Central memory CD4-positive, alpha-beta T cell (primary cell): ENCODE results near the gene FBXL13.
"Not testable (repeated sequence)": the region's sequence is repeated elsewhere in the genome, so short reads cannot be mapped to it uniquely, and the experiment has no call there.

Source experiments
- DNase-seq: peaks from one replicate; pipeline ENCODE4 v3.0.0; 2022

Gene FBXL13

DNA sequence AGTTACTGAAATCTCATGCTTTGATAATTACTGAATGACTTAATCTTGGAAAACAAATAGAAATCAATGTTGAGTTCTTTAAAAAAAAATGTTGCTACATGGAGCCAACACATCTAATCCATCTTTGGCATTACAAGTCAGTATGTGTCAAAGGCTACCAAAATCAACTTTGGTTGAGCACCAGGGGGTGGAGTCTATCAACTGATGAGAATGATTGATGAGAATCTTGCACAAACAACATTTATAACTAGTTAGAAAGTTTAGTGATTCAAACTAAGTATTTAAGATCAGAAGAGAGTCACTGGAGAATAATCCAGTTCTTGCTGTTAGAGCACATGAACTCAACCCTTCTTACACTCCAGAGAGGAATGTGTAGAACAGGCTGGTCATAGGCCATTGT, 232.3 kb downstream of the FBXL13 start:
- DNase-seq: no peak

DNA sequence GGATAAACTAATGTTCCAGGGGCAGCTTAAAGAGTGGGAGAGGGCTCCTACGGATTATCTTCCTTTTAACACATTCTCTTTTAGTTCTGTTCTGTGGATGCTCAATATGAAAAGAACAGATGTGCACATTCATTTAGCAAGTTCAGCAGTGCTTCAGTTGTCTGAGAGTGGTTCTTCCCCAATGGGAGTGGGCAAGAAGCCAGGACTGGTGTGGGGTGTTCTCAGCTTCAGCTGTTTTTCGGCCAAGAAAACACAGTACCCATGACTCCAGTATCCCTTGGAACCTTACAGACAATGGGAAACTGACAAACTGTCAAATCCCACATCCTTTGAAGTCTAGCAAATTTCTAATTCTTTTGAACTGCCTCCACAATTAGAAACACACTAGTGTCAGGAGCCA, 233.3 kb downstream of the FBXL13 start:
- no peak for DNase-seq

DNA sequence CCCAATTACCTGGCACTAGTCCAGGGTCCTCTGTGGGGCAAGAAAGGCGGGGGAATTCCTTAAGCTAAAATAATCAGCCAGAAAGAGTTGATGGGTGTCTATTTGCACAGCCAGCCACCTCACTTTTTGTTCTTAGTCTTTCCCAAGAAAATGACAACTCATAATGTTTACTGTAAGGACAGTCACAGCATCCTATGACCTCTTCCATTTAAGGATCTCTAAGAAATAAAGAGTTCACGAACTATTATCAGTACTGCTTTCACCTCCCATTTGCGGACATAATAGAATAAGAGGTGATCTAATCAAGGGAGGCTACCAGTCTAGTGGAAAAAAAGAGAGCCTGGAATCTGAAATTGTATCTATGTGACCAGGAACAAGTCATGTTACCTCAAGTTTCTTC, 234.2 kb downstream of the FBXL13 start:
- no peak for DNase-seq

DNA sequence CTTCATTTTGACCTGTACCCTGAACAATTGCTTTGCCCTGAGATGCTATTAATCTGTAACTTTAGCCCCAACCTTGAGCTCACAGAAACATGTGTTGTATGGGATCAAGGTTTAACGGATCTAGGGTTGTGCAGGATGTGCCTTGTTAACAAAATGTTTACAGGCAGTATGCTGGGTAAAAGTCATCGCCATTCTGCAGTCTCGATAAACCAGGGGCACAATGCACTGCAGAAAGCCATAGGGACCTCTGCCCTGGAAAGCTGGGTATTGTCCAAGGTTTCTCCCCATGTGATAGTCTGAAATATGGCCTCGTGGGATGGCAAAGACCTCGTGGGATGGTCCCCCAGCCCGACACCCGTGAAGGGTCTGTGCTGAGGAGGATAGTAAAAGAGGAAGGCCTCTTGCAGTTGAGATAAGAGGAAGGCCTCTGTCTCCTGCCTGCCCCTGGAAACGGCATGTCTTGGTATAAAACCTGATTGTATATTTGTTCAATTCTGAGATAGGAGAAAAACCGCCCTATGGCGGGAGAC, 236.0 kb downstream of the FBXL13 start:
- DNase-seq: not testable (repeated sequence)

DNA sequence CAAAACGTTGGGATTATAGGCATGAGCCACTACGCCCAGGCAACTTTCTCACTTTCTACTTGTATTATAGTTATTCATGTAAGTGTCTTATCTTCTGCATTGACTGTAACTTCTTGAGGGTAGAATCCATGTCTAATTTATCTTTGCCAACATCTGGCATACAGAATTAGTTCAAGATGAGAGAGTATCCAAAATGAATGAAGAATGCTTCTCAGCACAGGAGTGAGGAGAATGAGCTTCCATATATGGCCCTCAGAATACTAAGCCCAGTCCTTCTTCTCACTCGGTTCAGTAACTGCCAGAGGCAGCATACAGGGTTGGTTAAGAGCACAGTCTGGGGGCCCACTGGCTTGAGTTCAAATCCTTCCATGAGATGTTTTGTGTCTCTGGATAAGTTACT, 236.8 kb downstream of the FBXL13 start:
- DNase-seq: no peak

DNA sequence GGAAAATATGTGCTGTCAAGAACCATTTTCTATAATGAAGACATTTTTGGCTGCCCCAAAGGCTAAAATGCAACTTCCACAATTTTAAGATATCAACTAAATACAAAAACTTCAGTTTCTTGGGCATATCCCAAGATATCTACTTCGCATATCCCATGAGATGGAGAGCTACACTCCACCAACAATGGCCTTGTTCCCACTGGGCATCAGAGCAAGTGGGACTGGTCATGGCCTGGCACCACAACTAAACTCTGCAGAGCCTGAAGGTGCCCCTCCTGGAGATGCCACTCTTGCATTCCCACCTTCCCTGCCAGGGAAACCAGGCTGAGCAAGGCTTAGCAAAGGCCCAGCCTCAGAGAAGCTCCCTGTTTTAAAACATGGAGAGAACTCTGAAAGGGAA, 237.6 kb downstream of the FBXL13 start:
- no peak for DNase-seq

DNA sequence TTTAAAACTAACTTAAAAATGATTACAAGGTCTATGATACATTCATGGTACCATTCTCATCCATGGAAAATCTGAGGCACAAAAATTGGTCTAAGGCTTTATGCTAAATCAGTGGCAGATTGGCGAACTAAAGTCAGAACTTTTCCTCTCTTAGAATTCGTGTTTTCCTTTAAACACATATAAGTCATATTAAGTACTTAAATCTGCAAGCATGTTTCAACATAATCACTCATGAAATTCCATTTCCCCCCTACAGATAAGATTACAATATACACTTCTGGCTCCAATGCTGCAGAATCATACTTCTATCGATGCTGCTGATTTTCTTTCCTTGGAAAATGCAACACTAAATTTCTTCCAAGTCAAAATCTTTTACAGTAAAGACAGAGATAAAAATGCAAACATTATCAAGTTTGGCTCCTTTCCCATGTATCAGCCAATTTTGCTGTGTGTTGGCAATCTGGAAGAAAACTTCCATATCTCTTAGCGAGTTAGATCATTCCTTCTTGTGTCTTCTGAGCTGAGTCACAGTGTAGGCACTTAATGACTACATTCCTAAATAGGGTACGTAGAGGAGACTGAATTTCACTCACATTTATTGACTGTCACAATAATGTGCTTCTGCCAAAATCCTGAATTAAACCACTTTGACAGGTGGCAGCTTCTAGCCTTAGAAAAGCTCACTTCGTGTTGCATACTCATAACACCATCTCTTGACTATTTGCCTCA, 238.2 kb downstream of the FBXL13 start:
- DNase-seq: no peak

DNA sequence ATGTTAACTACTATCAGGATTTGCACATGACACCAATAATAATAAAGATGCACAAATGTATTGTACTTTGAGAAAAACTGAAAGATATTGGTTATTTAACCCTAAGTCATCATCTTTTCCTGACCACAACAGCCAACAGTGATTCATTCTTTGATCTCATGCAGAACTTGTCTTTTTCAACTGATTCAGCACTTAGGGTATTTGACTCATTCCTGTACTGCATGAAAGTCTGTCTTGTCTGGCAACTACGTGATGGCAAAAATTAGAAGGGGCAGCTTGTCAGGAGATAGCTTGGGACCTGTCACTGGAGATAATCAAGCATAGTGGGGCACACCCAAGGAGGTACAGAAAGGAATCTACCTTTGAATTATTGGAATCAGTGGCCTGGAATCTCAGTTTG, 239.6 kb downstream of the FBXL13 start:
- no peak for DNase-seq

DNA sequence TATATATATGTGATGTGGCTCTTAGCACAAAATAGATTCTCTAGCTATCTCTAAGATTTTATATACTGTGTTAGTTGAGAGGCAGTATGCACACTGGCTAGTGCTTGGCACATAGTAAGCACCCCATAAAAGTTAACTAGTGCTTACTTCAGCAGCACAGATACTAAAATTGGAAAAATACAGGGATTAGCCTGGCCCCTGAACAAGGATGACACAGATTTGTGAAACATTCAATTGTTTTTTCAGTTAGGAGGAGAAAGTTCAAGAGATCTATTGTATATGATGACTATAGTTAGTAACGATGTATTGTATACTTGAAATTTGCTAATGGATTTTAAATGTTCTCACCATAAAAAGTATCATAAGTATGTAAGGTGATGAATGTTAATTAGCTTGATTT, 240.1 kb downstream of the FBXL13 start:
- DNase-seq: no peak

DNA sequence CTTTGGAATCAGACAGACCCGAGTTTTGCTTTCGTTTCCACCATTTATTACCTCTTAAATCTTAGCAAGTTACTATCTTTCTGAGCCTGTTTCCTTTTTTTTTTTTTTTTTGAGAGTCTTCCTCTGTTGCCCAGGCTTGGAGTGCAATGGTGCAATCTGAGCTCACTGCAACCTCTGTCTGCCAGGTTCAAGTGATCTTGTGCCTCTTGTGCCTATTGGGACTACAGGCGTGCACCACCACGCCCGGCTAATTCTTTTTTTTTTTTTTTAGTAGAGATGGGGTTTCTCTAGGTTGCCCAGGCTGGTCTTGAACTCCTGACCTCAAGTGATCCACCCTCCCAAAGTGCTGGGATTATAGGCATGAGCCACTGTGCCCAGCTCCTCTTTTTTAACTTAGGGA, 241.3 kb downstream of the FBXL13 start:
- DNase-seq: no peak

DNA sequence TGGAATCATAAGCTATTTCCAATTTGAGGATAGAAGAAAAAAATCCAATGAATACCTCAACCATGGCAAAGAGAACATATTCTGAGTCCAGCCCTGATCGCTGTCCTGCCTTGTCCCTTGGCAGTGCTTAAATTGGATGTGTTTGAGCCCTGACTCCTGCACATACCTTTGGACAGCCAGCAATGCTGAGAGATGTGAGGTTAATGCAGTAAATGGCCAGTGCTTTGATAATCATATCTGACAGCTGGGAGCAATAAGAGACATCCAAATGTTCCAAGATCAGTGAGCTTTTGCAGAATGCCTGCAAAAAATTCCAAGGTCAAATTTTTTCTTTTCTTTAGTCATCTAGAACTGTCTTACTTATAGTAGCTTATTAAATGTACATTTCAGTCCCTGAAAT, 241.9 kb downstream of the FBXL13 start:
- DNase-seq: no peak

DNA sequence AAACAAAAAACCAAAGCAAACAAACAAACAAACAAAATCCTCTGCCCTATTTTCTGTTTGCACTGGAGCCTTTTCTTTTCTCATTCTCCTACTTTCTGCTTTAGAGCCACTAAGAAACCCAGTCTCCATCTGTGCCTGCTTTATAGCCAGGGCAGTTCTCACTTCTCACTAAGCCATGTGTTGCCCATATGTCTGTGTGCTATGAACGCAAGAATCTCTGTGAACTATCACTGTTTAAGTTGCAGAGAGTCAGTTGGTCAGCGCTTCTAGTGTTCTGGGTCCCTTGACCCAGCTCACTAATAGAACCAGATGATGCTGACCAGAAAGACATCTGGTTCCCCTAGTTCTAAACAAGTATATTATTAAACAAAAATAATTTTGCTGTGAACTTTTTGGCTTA, 244.4 kb downstream of the FBXL13 start:
- no peak for DNase-seq

DNA sequence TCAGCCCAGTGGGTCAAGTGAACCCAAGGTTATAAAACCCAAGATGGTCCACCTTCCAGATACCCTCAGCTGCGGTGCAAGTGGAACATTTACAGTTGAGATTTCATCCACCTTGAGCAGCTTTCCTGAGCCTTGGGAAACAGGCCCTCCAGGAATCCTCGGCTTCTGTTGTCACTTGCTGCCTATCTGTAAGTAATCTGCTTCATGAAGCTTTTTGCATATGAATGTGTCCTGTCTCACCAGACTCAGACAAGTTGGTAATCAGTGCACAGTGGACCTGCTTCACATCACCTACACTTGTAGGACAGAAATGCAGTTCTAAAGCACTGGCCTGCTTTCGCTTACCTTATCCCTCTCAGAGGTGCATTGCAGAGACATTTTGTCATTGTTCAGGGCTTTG, 245.5 kb downstream of the FBXL13 start:
- DNase-seq: no peak

DNA sequence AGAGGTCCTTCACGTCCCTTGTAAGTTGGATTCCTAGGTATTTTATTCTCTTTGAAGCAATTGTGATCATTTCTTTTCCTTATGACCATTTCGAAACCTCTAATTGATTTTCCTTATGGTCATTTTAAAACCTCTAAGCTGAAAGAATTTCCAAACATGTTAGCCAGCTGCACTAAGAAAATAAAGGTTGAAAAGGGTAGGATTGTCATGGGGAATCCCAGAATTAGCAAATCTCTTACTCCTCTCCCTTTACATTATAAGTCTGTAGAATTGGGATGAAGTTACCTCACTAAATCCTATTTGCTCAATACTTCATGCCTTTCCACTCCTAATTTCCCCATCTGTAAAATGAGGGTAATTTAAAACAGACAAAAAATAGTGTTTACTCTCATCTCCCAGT, 246.3 kb downstream of the FBXL13 start:
- no peak for DNase-seq

DNA sequence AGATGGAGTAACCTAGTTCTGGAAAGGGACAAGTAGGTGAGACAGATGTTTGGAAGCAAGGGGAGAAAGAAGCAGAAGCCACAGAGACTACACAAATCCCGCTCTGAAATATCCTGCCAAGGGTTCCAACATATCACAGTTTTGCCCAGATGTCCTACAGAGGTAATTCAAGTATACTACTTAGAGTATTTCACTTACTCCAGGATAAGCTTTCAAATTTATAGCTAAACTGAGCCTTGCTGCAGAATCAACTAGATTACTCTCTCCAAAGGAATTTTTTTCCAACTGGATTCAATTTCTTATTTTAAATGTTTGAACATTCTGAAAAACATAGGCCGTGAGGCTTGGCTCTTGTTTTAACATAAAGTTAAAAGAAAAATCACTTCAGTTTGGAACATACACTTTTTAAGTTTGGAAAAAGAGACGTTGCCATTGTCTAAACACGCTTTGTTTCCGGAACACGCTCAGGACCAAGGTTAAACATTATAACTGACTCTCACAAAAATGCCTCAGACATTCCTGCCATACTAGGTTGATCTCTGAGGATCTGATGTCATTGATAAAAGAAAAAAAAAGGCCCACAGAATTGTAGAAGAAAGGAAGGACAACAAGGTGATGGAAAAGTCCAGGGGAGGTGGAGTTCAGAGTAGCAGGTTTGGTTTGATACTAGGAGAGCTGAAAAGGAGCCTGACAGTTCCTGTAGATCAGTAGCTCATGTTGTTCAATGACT, 251.0 kb downstream of the FBXL13 start:
- DNase-seq: no peak

DNA sequence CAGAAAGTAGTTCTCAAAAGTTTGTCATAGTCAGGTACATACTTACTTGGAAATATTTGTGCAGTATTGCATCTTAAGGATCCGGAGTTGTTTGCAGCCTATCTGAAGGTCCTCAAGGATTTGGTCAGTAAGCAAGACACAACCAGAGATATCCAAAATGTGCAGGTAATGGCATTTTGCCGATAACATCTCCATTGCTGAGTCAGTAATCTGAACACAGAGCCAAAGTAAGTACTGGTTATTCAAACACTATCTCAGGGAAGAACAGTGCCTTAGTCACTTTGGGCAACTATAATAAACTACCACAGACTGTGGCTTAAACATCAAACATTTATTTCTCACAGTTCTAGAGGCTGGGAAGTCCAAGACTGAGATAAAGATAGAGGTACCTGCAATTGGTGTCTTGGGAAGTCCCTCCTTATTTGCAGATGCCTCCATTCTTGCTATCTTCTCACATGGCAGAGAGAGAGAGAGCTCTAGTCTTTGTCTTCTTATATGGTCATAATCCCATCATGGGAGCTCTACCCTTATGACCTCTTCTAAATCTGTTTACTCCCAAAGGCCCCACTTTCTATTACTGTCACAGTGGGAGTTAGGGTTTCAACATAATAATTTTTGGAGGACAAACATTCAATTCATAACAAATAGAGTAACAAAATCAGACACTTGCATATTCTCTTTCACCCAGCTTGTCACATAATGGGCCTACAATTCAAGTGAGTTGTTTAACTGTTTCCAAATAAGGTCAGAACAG, 252.4 kb downstream of the FBXL13 start:
- DNase-seq: no peak

DNA sequence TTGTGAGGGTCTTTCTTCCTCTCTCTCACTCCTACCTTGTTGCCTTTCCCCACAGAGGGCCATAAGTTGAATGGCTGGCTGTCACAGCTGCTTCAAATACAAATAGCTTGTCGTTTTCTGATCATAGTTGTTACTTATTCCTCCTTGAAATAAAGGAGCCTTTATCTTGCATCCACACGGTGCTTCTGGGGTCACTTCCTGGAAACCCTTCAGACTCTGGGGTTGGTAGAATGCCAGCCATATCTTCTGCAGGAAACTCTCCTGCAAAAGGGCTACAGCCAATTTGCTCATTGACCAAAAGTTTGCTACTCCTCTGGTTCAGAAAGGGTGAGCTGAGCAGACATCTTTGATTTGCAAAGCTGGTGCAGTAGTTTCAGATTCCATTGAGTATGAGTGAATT, 255.4 kb downstream of the FBXL13 start:
- DNase-seq: no peak

DNA sequence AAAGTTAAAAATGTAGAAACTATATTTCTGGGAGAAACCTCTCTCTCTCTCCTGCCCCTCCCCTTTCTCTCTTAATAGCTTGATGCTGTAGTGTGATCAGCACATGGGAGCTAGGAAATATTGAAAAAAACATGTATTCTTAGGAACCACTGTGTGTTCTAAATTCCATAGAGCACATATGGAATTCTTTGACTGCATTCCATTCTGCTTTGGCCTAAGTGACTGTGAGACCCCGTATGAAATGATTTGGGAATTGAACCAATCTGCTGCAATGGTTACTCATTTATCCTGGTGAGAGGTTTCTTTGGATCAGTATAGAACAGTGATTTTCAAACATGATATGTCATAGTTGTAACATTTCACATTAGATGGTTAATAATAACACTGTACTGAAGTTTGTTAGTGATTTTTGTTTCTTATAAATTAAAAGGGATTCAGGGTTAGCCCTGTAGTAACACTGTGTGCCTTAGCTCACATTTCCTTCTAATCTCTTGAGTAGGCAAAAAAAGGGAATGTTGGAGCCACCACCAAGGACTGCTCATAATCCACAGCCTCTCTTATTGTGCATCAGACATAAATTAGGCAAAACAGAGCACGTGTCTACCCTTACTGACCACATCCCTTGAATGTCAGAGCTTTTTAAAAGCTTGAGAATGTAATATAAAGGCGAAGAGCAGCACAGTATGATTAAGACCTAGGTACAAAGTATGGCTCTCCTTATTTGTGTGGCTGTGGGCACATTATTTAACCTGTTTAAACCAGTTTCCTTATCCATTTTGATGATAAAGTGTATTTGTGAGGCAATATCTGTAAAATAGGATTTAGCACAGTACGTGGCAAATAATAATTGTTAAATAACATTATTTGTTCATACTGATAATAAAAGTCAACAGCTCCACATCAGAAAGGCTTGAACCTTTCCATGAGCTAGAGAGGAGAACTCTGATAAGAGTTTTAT, 256.7 kb downstream of the FBXL13 start:
- no peak for DNase-seq

DNA sequence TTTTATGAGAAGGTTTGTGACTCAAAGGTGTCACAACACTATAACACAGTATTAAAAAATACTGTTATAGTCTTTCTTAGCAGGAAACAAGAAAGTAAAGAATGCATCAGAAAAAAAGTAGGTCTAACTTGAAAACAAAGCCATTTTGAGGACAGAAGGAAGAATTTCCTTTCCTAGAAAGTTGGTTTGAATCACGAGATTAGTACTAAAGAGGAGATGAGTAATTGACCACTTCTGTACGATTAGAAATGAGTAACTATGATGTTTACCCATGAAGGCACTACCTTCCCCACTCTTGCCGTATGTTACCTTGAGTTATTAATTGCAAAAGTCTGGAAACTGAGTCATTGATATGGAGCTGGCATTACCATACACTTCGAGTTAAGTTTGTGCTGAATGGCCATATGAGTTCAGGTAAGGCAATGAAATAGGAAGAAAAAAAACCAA, 260.5 kb downstream of the FBXL13 start:
- no peak for DNase-seq

DNA sequence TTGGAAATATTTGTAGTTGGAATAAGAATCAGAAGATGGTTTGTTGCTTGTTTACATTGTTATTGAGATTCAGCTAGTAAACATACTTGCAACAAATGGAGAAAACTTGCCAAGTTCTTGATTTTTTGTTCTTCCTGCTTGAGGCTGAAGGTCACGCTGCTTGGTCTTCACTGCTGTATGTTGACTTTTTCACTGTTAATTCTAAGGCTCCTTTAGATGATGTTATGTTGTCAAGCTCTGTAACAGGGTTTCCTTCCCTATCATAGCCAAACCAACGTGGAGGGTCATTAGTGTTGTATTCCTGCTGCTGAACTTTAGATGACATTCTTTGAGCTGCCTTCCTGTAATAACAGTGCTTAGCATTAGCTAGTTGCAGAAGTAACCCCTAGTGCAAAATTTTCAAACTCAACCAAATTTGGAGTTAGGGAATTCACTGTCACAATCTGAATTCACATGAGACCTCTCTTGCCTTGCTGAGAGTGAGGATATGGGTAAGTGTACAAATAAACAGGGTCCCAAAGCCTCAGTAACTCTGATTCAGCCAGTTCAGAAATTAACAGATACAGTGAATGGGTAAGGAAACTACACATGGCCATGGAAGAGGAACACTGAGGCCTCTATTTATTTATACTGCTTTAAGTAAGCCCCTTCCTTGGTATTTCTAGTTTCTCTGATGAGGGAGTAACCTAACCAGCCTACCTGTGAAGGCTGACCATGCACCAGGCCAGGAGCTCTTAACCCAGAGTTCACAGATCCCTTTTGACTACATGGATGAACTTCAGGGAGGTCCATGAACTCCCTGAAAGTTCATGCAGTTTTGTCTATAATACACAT, 261.2 kb downstream of the FBXL13 start:
- DNase-seq: no peak

DNA sequence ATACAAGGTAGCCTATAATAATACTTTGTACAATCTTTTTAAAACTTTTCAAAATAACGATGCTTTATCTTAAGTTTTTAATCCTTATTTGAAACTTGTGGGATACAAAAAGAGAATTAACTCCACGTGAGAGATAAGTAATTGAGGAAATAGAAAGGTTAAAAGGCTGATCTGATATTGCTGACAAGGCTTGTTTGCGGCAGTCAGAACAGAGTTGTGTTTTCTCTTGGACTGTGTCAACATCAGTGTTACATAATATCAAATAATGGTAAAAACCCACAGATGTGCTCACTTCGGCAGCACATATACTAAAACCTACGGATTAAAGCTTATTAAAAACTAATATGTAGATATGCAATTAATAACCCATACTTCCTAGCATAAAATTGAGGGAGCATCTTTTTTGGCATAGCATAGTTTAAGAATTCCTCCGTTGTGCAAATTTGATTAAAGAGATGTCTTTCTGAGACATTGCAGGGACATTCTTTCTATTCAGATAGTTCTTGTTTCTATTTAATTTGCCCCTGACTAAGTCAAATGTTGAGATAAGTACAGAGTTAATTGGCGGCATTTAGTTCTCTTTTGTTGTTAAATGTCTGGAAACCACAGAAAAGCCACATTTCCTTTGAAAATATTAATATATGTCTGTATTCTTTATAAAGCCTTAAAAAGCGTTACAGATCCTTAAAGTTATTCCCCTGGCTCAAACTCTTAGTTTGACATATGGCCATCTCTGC, 262.5 kb downstream of the FBXL13 start:
- no peak for DNase-seq
